ENCODE data around the gene RNU6-8.

RNU6-8 gene

DNA sequence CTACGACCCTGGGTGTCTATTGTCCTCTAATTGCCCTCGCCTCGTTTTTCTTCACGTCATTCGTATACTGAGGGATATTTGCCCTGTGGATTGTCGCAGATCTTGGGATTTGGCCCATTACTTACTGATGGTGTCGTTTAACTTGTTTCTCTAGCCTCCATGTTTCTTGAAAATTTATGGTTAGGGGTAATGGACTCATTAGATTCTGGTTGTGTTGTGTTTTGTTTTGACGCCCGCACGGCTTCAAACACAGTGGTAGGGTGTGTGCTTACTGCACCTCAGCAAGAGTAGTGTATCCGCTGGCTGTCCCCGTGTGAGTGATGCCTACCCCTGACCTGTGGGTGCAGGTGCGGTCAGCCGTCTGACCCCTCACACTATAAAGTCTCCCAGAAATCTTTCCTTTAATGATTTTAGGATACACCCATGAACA, 874 bp upstream of the RNU6-8 start:
- no peak for DNase-seq (ENCODE audit: low spot score)

DNA sequence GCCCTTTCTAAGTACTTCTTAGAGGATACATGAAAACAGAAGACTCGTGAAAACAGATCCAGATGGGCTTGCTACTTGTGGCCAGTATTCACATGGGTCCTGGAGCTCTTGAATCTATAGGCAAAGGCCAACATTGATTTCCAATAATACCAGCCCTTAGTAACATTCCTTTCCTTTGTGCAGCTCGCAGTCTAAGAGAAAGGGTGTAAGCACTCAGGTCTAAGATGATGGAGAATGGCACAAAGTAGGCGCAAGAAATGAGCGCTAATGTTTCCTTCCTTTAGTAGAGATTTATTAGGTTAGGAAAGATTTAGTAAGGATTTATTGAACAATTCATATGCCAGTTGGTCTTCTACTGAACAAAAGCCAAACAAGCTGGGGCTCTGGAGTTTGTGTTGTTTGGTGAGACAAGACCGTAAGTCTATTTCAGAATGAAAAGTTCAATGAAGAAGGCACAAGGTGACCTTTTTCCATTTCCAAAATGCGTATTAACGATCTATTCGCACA, 525 bp downstream of the RNU6-8 start:
- DNase-seq (ENCODE audit: low spot score): peak; percentile 12

DNA sequence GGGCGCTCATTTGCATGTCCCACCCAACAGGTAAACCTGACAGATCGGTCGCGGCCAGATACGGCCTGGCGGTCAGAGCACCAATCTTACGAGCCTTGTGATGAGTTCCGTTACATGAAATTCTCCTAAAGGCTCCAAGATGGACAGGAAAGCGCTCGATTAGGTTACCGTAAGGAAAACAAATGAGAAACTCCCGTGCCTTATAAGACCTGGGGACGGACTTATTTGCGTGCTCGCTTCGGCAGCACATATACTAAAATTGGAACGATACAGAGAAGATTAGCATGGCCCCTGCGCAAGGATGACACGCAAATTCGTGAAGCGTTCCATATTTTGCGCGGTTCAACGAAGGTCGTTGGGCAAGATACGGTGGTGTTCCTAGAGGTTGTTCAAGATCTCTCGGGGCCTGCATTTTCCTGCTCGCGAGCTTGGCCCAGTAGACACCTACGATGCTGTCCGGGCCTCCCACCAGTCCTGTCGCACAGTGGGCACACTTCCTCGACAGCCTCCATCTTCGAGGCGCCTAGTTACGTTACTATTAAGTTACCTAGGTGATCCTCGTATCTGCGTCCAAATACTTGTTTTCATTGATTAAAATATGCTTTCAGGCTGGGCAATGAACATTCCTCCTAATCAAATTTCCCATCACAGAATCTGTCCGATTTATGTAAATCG, 1.1 kb downstream of the RNU6-8 start, which contains the start of gene RNU6-7:
Gene RNU6-7 (plus strand): TSS at position 230 of the 675 bp plus-strand sequence.
- no peak for DNase-seq (ENCODE audit: low spot score)

DNA sequence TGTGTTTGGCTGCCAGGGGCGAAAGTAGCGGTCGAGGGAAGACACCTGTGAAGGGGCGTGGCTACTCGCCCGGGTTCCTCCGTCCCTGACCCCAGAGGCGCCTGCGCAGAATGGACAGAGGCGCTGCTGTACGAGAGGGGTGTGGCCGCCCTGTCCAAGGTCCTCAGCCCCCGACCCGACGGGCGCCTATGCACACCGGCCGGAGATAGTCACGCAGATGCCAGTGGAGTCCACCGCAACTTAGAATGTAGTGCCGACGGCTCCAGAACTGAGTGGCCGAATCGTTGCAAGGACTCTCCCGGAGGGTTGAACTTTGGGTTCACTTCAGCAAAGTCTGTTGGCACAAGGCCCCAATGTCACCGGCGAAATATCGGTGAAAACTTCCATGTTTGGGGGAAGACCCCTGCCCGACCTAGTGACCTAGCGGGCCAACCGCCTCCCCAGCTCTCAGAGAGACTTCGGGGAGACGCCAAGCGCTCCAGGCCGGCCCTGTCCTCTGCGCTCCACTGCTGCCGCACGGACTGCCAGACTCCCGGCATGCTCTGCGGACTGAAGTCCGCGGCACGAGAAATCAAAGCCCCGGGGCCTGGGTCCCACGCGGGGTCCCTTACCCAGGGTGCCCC, 1.8 kb downstream of the RNU6-8 start:
- peak; percentile 74 for DNase-seq (ENCODE audit: low spot score)

DNA sequence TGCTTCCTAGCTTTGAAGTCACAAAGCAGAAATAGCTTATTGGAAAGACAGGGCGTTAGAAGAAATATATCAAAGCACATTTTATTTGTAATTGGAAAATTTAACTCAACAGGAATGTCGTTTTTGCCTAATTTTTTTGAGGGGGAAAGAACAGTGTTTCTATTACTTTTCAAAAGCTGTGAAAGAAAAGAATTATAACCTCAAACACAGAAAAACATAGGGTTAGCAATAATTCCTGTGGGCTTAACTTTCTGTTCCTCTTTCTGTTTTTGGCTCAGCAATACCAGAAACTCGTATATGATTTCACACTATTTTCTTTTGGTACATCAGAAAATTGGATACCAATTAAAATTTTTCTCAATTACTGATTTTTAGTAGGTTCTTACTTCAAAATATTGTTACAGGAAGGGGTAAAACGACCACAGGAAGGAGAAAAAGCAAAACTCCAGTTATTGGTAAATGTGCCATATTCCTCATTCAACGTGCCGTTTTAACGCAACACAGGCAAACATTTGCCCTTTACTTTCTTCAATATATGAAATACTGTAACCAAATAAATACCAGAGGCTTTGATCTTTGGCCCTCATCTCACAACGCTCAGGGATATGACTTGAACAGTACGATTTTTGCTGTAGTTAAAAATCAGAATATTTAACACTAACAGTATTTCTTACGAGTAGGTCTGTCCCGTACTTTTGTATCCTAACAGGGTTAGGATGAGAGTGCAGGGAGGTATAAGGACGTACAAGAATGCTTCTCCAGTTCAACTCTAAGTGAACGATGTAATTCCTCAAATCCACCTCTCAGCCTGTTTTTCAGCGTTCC, 2.5 kb downstream of the RNU6-8 start:
- DNase-seq (ENCODE audit: low spot score): no peak

DNA sequence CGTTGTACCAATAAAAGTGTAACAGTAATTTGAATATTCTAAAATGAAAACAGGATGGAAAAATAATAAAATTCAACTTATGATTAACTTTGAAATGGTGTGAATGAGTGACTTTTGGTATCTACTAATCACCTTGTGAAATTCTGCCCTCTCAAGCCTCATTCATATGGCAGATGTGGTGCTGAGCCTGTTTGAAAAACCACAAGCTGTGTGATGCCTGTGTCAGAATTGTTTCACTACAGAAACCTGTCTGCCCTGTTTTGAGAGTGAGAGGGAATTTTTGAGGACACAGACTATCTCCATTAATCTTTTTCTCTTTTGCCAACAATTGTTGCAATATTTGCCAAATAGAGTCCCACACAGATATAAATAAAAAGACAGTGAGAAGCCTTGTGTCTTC, 5.2 kb downstream of the RNU6-8 start:
- no peak for DNase-seq (ENCODE audit: low spot score)

DNA sequence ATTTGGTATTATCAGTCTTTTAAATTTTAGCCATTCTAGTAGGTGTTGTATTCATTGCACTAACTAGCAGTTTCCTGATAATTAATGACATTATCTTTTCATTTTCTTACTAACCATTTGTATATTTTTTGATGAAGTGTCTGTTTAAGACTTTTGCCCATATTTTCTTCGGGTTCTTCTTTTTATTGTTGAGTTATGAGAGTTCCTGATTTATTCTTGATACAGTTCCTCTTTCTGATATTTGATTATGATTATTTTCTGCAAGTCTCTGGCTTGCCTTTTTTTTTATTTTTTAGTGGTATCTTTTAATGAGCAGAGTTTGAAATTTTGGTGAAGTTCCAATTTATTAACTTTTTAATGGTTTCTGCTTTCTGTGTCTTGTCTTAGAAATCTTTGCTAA, 7.4 kb downstream of the RNU6-8 start:
- DNase-seq (ENCODE audit: low spot score): no peak

DNA sequence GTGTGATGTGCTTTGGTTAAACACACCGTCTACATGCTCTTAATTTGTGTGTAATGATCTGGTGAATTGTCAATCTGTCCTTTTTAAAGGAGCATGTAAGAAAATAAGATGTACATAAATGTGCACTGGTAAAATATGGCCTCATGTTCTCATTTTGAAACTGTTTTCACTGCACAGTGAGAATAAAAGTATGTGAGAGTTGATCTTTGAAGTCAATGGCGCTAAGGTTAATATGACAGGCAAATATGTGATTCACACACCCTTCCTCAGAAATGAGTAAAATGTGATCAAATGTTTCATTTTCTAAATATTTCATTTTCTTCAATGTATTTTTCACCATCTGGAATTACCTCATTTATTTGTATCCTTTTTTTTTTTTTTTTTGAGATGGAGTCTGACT, 9.5 kb downstream of the RNU6-8 start:
- no peak for DNase-seq (ENCODE audit: low spot score)

DNA sequence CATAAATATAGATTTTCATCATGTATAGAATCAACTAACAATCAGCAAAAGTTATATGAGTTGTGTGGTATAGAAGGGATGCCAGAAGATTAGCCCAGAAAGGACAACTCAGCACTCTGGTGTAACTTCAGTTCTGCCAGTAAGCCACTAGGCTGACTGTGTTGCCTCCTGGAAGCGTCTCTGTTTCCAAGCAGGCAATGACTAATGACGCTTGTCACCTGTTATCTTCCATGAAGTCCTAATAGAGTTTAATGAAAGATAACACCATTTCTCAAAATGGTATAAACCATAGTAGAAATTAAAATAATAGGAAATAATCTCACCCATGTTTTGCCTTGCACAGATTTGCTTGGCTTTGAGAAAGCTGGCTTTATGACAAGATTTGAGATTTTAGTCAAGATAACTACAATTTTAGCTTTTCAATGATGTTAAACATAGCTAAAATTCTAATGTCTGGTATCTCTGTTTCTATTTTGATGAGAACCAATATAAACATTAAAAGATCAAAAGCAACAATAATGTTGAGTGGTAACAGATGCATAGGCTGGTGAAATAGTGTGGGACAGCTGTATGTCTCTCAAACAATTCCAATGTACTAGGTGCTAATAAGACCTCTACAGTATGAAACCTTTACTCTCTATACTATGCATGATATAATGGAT, 10.2 kb downstream of the RNU6-8 start:
- DNase-seq (ENCODE audit: low spot score): peak; percentile 19

DNA sequence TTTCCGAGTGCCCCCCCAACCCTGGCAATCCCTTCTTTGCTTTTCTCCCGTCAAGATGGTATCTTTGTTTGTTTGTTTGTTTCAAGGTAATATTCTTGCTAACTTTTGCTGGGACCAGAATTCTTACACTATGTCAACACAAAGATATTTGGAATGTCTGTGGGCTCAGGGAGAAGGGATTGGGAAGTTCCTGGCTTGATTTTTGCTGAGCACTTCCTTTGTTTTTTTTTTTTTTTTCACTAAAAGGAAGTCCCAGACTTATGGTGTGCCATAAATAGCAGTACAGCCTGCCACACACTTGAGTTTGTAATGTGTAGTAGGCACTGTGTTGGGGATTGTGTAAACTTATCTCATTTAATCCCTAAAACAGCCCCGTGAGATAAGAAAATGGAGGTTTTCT, 12.4 kb downstream of the RNU6-8 start:
- no peak for DNase-seq (ENCODE audit: low spot score)

DNA sequence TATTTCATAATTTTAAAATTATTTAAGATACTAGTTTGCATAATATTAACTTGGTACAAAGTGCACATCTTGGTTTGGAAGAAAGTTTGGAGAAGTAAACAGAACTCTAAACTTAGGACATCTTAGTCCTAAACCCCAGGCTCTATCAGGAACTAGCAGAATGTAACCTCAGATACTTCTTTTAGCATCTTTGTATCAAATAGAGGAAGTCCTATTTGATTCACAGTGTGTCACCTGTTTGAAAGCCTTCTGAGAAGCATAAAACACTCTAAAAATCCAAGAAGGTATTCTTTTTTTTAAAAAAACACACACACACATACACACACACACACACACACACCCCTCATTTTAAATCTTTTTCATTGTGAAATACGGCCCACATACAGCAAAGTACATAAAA, 13.3 kb downstream of the RNU6-8 start:
- no peak for DNase-seq (ENCODE audit: low spot score)

DNA sequence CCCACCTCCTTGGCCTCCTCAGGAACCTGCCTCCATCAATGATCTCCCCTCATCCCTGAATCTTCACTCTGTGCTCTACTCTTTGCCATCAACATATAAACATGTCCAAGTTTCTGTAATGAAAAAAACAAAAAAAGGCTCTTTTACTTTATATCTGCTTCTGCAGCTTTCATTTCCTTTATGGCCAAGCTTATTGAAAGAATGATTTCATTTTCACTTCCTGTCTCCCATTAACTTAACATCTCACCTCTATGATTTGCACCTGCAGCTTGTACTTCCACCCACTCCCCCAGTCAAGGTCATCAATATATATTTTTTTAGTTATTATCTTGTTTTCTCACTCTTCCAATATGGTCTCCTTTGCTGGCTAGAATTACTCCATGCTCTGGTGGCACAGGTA, 16.8 kb downstream of the RNU6-8 start:
- DNase-seq (ENCODE audit: low spot score): no peak

DNA sequence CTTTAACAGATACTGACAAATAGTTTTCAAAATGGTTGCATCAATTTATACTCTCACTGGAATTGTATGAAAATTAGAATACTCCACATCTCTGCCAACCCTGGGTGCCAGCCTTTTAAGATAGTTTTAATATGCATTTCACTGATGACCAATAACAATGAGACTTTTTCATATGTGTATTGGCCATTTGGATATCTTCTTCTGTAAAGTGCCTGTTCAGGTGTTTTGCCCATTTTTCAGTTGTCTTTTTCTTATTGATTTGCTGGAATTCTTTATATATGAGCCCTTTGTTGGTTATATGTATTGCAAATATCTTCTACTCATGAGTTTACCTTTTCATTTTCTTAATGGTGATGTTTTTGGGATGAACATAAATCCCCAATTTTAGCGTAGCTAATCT, 18.0 kb downstream of the RNU6-8 start:
- DNase-seq (ENCODE audit: low spot score): no peak

DNA sequence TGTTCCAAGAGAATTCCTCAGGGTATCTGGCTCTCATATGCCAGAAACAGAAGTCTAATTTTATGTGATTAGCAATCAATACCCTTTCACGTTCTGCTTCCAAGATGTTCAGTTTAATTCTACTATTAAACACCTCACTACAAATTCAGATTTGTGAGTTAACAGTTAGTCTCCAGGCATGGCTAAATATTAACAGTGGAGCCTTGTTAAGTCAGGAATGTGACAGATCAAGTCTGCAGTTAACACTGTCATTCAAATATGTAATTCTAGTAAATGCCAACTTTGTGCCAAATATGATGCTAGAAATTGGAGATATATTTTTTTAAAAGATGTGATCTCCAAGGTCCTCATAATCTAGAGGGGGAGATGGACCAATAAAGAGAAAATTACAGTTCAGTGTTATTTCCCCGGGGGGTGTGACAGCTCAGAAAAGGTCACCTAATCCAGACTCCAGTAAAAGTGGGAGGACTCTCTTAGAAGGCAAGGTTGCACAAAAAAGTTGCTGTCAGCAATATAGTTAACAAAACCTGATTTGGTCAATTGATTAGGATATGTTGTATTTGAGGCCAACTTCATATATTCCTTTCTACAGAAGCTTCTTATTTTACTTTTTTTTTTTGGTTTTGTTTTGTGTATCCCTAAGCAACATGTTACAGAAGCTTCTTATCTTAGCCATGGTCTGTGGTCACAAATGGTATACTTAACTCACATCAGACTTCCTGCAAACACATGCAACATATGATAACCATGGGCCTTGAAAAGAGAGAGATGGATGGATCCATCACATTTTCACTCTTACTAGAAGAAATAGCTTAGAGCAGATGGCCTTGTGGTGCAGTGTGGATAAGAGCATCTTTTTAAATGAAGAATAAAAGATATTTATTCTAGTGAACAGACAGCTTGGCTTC, 19.7 kb downstream of the RNU6-8 start:
- no peak for DNase-seq (ENCODE audit: low spot score)

DNA sequence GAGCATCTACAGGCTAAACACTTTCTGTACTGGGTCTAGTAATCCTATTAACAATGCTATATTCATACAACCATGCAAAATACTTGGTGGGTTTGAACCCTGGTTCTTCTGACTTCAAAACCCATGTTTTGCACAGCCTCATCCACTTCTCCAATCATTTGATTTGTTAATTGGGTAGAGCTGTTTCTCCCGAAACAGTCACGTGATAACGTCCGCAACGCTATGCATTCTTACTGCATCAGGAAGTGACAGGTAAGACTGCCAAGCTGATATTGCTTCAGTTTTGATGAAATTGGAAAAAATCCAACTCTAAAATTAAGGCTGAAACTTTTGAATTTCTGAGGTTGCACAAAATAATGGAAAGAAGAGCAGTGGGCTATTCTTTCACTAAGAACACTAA, 31.6 kb downstream of the RNU6-8 start:
- DNase-seq (ENCODE audit: low spot score): no peak

DNA sequence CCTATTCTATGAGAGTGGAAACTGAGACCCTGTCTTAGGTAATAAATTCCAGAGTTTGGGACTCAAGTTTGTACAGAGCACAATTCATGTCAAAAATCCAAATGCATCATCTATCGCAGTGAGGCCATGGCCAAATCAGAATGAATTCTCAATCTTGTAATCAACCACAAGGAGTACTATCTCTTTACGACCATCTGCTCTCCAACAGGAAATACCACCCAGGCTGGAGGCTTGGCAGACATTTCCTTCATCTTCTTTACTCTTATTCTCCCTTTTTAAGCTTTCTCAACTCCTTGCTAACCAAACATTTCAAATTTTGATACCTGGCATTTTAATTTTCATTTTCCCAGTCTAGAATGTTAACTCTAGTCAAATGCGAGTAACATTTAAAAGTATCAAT, 33.9 kb downstream of the RNU6-8 start:
- no peak for DNase-seq (ENCODE audit: low spot score)

DNA sequence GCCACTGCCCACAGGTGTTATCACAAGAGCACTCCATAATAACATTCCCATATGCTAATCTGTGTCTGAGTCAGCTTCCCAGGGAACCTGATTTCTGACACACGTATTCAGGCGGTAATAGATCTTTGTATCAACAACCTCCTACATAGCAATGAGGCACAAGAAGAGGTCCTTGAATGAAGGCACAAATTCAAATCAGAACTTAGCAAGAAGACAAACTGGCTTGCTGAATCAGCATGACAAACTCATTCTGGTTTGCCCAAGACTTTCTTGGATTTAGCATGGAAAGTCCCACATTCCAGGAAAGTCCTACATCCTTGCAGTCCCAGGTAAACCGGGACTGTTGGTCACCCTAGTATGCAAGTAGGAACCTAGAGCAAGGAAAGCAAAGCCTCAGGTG, 35.2 kb downstream of the RNU6-8 start:
- DNase-seq (ENCODE audit: low spot score): no peak

DNA sequence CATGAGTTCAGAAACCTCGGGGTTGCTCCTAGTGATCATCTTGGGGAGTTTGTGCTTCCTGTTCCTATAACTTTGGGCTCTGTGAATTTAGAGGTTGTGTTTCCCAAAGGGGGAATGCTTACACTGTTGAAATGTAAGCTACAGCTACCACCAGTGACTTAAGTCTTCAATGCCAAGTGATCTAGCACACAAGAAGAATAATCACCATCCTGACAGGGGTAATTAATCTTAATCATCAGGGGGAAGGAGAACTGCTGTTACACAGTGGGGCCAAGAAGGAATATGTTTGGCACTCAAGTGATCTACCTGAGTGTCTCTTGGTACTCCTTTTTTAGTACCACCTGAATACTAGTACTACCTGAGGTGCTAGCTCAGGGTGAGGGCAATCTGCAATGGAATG, 36.1 kb downstream of the RNU6-8 start:
- no peak for DNase-seq (ENCODE audit: low spot score)

DNA sequence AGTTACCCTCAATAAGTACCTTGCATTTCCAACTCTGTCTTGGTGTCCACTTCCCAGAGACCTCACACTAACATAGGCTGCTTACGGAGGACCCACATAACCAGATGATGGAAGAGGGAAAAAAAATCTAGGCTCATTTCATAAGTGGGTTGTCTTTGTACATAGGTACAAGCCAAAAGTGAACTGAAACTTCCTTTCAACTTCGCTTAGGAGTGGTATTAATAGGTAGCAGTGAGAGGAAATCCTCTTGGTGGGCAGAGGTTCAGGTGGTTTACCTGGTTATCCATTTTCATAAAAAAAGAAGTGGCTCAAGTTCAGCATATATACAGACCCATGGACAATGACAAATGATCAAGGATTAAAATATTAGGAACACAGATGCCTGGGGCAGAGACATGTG, 37.0 kb downstream of the RNU6-8 start:
- DNase-seq (ENCODE audit: low spot score): no peak

Measured in RKO (cell line).